Globus pallidus (tissue), 1 donor: Measurements from ENCODE around the gene MDC1.
"Not testable (repeated sequence)": the region's sequence is repeated elsewhere in the genome, so short reads cannot be mapped to it uniquely, and the experiment has no call there.

Experiments
- DNase-seq: peaks from one replicate; pipeline ENCODE4 v3.0.0-alpha.2; 2015; ENCODE audit warnings: low spot score

The MDC1 gene

GRCh38 chr6:30683183-30683979 lies 33.7 kb downstream of the MDC1 start:
- no peak for DNase-seq

- peak; percentile 70 for DNase-seq
Measured at GRCh38 chr6:30682143-30683117, 34.7 kb downstream of the MDC1 start.

- DNase-seq = no peak
Measured at GRCh38 chr6:30681766-30682142, 35.3 kb downstream of the MDC1 start.

- no peak for DNase-seq
Measured at GRCh38 chr6:30679765-30680535, 37.1 kb downstream of the MDC1 start.

GRCh38 chr6:30678964-30679726 lies 37.9 kb downstream of the MDC1 start:
- DNase-seq = peak; percentile 74

GRCh38 chr6:30676660-30677285 lies 40.3 kb downstream of the MDC1 start:
- DNase-seq = no peak

GRCh38 chr6:30672445-30673253 lies 44.4 kb downstream of the MDC1 start, which contains the start of gene DHX16:
TSS of gene DHX16 (minus strand) at chr6:30673006. CDS start at chr6:30672841, 165 bp downstream.
- DNase-seq = peak; percentile 86

- no peak for DNase-seq
Measured at GRCh38 chr6:30670760-30671527, 46.1 kb downstream of the MDC1 start.

GRCh38 chr6:30666300-30666699 lies 50.8 kb downstream of the MDC1 start:
- DNase-seq = not testable (repeated sequence)

GRCh38 chr6:30664994-30665767 lies 51.9 kb downstream of the MDC1 start:
- DNase-seq = no peak

- not testable (repeated sequence) for DNase-seq
Measured at GRCh38 chr6:30657922-30658321, 59.2 kb downstream of the MDC1 start.

GRCh38 chr6:30657454-30657853 lies 59.6 kb downstream of the MDC1 start:
- no peak for DNase-seq

- DNase-seq = no peak
Measured at GRCh38 chr6:30656513-30656912, 60.6 kb downstream of the MDC1 start.

GRCh38 chr6:30655743-30656094 lies 61.4 kb downstream of the MDC1 start:
- DNase-seq = no peak

- no peak for DNase-seq
Measured at GRCh38 chr6:30654798-30655742, 62.0 kb downstream of the MDC1 start.

- DNase-seq = no peak
Measured at GRCh38 chr6:30651143-30651542, 65.9 kb downstream of the MDC1 start.
